T-cell (primary cell): ENCODE data around the gene ADK. TPM values are rescaled to one million over a fixed set of nuclear protein-coding genes. Genes with fewer than 3 reads are reported as not detected.

Experiments used
- ATAC-seq, 4 experiments: fragments of 200-7000 bp in 3 of 4; fragments of 150-1000 bp in 1 of 4; cut with Tn5 transposase; replicated peaks in 1 of 4; 1 replicate in 3 of 4; 2 replicates in 1 of 4; pipeline ENCODE4 v1.10.0; 2021; ENCODE audit warnings: moderate library complexity in 3 of 4, mild to moderate bottlenecking in 2 of 4, moderate number of reproducible peaks in 1 of 4
- CTCF ChIA-PET, 2 donors: fragments of 300-600 bp; sonication (Branson Sonifier 250); formaldehyde crosslinking; loops; one replicate each; lab custom pipeline; 2022; ENCODE audit warnings: antibody characterized with exemption in 2 of 2; lab: Charles Lee
- POLR2A ChIA-PET, 2 donors: fragments of 300-600 bp; sonication (Branson Sonifier 250); formaldehyde crosslinking; loops; one replicate each; lab custom pipeline; 2022; ENCODE audit warnings: antibody characterized with exemption in 2 of 2; lab: Charles Lee
- DNase-seq, 35 experiments: peaks; one replicate each; pipeline versions ENCODE4 v3.0.0 to v3.0.0-alpha.2; 2013 to 2023
- H3K27ac ChIP-seq: one replicate; pipeline ENCODE4 v1.5.1; 2013; ENCODE audit warnings: low read length
- H3K27me3 ChIP-seq, 2 experiments: replicated peaks in 1 of 2; 1 replicate in 1 of 2; 2 replicates in 1 of 2; pipeline versions ENCODE4 v1.6.1 to v1.7.0; 2013; ENCODE audit warnings: low read length in 1 of 2, mixed read lengths in 1 of 2; ENCODE audit not compliant: control insufficient read depth in 2 of 2, insufficient read depth in 2 of 2; ENCODE audit errors: extremely low read depth in 1 of 2
- H3K36me3 ChIP-seq, 2 donors: 1 replicate in 1 of 2; 2 replicates in 1 of 2; pipeline versions ENCODE4 v1.6.1 to v1.7.0; 2013; ENCODE audit warnings: low read length in 1 of 2; ENCODE audit not compliant: control insufficient read depth in 2 of 2, insufficient read depth in 1 of 2; ENCODE audit errors: extremely low read depth in 1 of 2
- H3K4me1 ChIP-seq, 2 experiments: 1 replicate in 1 of 2; 2 replicates in 1 of 2; pipeline versions ENCODE4 v1.6.1 to v1.7.0; 2013; ENCODE audit warnings: low read length in 2 of 2, mixed read lengths in 1 of 2; ENCODE audit not compliant: insufficient read depth in 2 of 2, control insufficient read depth in 1 of 2; ENCODE audit errors: extremely low read depth in 1 of 2
- H3K4me3 ChIP-seq, 2 donors: 1 replicate in 1 of 2; 2 replicates in 1 of 2; pipeline versions ENCODE4 v1.5.1 to v1.7.0; 2013; ENCODE audit warnings: mild to moderate bottlenecking in 2 of 2, low read length in 1 of 2, moderate library complexity in 1 of 2; ENCODE audit not compliant: control insufficient read depth in 1 of 2; ENCODE audit errors: extremely low read depth in 1 of 2
- H3K9me3 ChIP-seq: 2 replicates; pipeline ENCODE4 v1.7.0; 2013
- H3K27ac Mint-ChIP-seq, 2 donors: one replicate each; pipeline ENCODE4 v1.8.0; 2020 to 2021; ENCODE audit warnings: mild to moderate bottlenecking in 2 of 2, mixed read lengths in 2 of 2
- H3K27me3 Mint-ChIP-seq, 2 donors: one replicate each; pipeline ENCODE4 v1.8.0; 2021 to 2022; ENCODE audit warnings: mixed read lengths in 2 of 2
- H3K36me3 Mint-ChIP-seq: one replicate; pipeline ENCODE4 v1.8.0; 2021; ENCODE audit warnings: mixed read lengths
- H3K4me1 Mint-ChIP-seq, 3 donors: one replicate each; pipeline ENCODE4 v1.8.0; 2020 to 2022; ENCODE audit warnings: mixed read lengths in 3 of 3, mild to moderate bottlenecking in 1 of 3
- H3K4me3 Mint-ChIP-seq, 3 donors: one replicate each; pipeline ENCODE4 v1.8.0; 2020 to 2022; ENCODE audit warnings: mild to moderate bottlenecking in 3 of 3, mixed read lengths in 3 of 3, moderate library complexity in 3 of 3
- H3K9me3 Mint-ChIP-seq, 3 donors: one replicate each; pipeline ENCODE4 v1.8.0; 2020 to 2022; ENCODE audit warnings: mixed read lengths in 3 of 3
- WGBS: methylation state at CpG from one replicate; pipeline ENCODE4 v1.1.5; 2013; ENCODE audit warnings: missing lambda C conversion rate; ENCODE audit not compliant: insufficient coverage; 5-methylcytosine and 5-hydroxymethylcytosine counted together
- total RNA-seq, 35 experiments: library from RNA in 6 of 35; stranded (reverse) in 6 of 35; fragments of 120-200 nt in 1 of 35; gene quantifications; one replicate each; pipeline versions ENCODE4 v1.2.1 to v1.2.4 and lab custom pipeline; 2013 to 2026

Gene ADK
- total RNA-seq, 5 donors from 2014 or later (not counting 1 experiment from before 2014, with no cell fraction given), result 20.7 to 32.8 (median 23.6) TPM

DNA sequence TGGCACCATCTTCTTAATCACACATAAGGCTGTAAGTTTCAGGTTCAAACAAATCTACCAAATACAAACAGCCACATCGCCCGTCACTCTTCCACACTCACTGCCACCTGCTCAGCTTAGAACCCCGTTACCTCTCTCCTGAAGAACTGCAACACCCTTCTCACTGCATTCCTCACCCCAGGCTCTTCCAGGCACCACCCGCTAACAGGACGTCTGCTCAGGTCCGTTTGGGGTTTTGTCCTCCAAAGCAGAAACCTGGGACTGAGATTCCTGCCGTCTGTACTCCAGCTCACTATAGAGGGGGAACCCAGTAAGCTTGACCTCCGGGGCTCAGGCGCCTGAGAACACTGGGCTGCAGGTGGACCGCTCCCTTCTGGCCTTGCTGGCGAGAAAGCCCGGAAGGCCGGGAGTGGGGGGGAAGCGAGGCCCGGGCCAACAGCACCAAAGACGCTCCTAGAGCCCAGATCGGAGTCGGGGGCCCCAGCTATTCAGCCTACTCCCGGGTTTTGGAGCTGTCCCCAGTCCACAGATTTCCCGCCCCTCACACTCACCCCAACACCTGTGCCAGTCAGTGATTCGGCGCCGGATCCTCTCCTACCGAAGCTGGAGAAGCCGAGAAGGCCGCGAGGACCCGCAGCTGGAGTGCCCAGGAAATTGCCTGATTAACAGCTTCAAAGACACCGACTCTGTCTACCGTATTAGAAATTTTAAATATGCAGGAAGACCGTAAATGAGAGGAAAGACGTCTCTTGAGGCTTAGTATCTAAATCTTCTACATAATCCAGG is 624 bp upstream of the ADK start, which contains the start of gene AP3M1:
AP3M1 (minus strand) TSS at position 625 of the 786 bp plus-strand sequence. CDS start 12,449 bp downstream, outside the sequence.
- H3K36me3 Mint-ChIP-seq, result peaks cover 13% of the 10 kb centered on the region
- H3K27me3 Mint-ChIP-seq, result no peaks in the 10 kb centered on the region
- H3K9me3 Mint-ChIP-seq, result no peaks in the 10 kb centered on the region
- DNase-seq (peak in 31 of 35 experiments; percentile 60 to 86 (median 77)), ATAC-seq (peak; percentile 66 to 73 (median 68))
- H3K4me3 Mint-ChIP-seq, result no peak within 1 kb of the TSS
- no peaks in the 10 kb centered on the region for H3K27me3 ChIP-seq
- peak within 1 kb of the TSS; percentile 88 for H3K27ac ChIP-seq
- no peaks in the 10 kb centered on the region for H3K9me3 ChIP-seq
- peak within 1 kb of the TSS in 1 of 2 donors; percentile 82 for H3K27ac Mint-ChIP-seq
- peak within 1 kb of the TSS; percentile 91 to 94 for H3K4me3 ChIP-seq
- peaks cover 14 to 26% of the 10 kb centered on the region in 2 experiments for H3K4me1 ChIP-seq
- ChIA-PET CTCF (interaction anchor here (0.7 to 2.9 kb wide), 9 partner anchors 26 to 317 kb away, joined by 3 to 9 read pairs (median 4); no protein-coding TSS in a partner anchor), POLR2A (interaction anchor here in 1 of 2 donors (0.7 to 1.4 kb wide), 5 partner anchors 26 to 676 kb away, joined by 3 to 8 read pairs (median 3); partner anchors contain the start of gene KAT6B)
- WGBS, result 0% methylated on average over 13 of the region's 32 CpGs
- H3K36me3 ChIP-seq, result peaks cover 0 to 13% of the 10 kb centered on the region in 2 donors
- peaks cover 51 to 59% (median 58%) of the 10 kb centered on the region in 3 donors for H3K4me1 Mint-ChIP-seq

DNA sequence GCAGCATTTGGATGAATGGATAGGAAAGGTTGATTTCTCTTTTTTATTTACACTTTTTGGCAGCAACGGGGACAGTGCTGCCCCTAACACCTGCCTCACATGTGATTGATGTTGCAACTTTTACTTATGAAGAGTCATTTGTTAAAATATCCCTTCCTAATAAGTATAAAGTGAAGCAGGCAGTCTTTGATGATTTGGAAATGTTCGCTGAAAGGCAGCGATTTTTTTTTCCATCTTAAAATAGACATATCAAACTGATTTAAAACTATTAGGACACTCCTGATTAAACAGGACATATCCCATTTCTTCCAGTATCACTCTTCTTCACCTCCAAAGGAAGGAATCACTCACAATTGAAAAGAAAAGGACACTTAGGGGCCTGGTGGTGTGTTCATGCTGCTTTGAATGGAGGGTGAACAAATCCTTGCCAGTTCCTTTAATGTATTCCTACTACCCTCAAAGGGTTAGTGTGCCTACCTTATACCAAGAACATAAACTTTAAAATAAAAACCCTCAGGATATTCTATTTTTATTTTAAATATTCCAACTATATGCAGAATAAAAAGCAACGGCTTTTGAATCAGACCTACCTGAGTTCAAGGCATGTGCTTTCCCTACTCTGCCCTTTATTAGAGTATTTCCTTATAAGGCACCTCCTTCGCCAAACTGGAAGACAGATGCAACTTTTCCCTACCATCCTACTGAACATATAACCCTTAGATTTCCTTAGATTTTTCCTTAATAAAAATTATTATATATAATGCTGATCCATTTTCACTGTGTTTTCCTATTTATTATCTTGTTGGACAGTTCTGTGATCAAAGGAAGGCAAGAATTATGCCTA is 1.1 kb downstream of the ADK start:
- Mint-ChIP-seq H3K27ac (peak overlapping the region in 1 of 2 donors; percentile 82), H3K4me3 (no peak overlapping the region)
- peaks cover 11 to 21% of the 10 kb centered on the region in 2 experiments for H3K4me1 ChIP-seq

DNA sequence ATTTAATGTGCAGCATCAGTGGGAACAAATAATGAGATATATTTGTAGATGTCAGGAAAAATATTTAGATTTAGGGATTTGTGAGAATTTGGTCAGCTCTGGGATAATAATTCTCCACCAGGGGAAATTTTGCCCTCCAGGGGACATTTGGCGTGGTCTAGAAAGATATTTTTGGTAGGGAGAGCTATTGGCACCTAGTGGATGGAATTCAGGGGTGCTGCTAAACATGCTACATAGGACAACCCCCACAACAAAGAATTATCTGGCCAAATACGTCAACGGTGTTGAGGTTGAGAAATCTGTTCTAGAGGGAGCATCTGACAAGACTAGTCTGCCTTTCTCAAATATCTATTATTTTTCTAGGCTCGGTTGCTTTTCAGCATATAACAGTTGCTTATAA is 2.1 kb downstream of the ADK start:
- H3K9me3 Mint-ChIP-seq, result no peaks in the 10 kb centered on the region
- Histone ChIP-seq H3K4me3 (no peak overlapping the region), H3K27ac (no peak overlapping the region), H3K27me3 (no peaks in the 10 kb centered on the region), H3K9me3 (no peaks in the 10 kb centered on the region), H3K36me3 (peaks cover 0 to 1% of the 10 kb centered on the region in 2 donors), H3K4me1 (peaks cover 11 to 21% of the 10 kb centered on the region in 2 experiments)
- no CpG with 5 or more reads among the region's 4 CpGs for WGBS
- H3K27me3 Mint-ChIP-seq, result no peaks in the 10 kb centered on the region
- H3K4me1 Mint-ChIP-seq, result peaks cover 40 to 48% (median 47%) of the 10 kb centered on the region in 3 donors
- no peak overlapping the region for H3K4me3 Mint-ChIP-seq
- DNase-seq, result no peak
- ChIA-PET CTCF (no interaction called here), POLR2A (interaction anchor here in 1 of 2 donors (0.7 kb wide), 1 partner anchor 50 kb away, joined by 3 read pairs; no protein-coding TSS in a partner anchor)
- H3K36me3 Mint-ChIP-seq, result peaks cover 1% of the 10 kb centered on the region
- ATAC-seq, result no peak
- no peak overlapping the region for H3K27ac Mint-ChIP-seq

More for the DNA sequence above, 1.1 kb downstream of the ADK start:
- H3K4me3 ChIP-seq, result peak overlapping the region; percentile 91 to 94
- H3K36me3 Mint-ChIP-seq, result peaks cover 4% of the 10 kb centered on the region
- H3K4me1 Mint-ChIP-seq, result peaks cover 47 to 56% (median 55%) of the 10 kb centered on the region in 3 donors
- ChIA-PET POLR2A (interaction anchor here in 1 of 2 donors (0.8 kb wide), 1 partner anchor 82 kb away, joined by 3 read pairs; no protein-coding TSS in a partner anchor), CTCF (interaction anchor here in 1 of 2 donors (1.3 to 1.6 kb wide), 3 partner anchors 24 to 82 kb away, joined by 4 to 8 read pairs (median 5); no protein-coding TSS in a partner anchor)
- DNase-seq, result no peak
- H3K27me3 ChIP-seq, result no peaks in the 10 kb centered on the region
- H3K27ac ChIP-seq, result no peak overlapping the region
- H3K36me3 ChIP-seq, result peaks cover 0 to 4% of the 10 kb centered on the region in 2 donors
- no peak for ATAC-seq
- H3K9me3 ChIP-seq, result no peaks in the 10 kb centered on the region
- H3K27me3 Mint-ChIP-seq, result no peaks in the 10 kb centered on the region
- no CpG with 5 or more reads among the region's 5 CpGs for WGBS
- H3K9me3 Mint-ChIP-seq, result no peaks in the 10 kb centered on the region

DNA sequence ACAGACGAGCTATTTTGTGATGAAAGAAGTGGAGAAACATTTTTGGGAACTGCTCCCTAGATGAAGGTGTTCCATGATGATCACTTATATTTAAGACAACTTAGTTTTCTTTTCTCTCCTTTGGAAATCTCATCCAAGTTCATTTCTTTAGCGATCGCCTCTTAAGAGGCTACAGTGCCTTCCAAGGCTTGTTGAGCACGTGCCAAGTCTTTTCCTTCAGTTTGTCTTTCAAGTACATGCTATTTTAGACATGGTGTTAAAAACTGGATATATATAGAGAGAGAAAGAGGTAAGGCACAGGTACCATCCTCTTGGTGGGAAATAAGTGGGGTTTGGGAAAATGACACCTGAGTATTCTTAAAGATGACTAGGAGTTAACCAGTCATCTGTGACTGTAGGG is 2.7 kb downstream of the ADK start:
- H3K4me1 Mint-ChIP-seq, result peaks cover 38 to 42% (median 41%) of the 10 kb centered on the region in 3 donors
- no peak for ATAC-seq
- no peak overlapping the region for H3K27ac ChIP-seq
- no peaks in the 10 kb centered on the region for H3K27me3 ChIP-seq
- no peak overlapping the region for H3K4me3 Mint-ChIP-seq
- H3K36me3 Mint-ChIP-seq, result no peaks in the 10 kb centered on the region
- peaks cover 9 to 19% of the 10 kb centered on the region in 2 experiments for H3K4me1 ChIP-seq
- ChIA-PET CTCF (no interaction called here), POLR2A (interaction anchor here in 1 of 2 donors (0.7 kb wide), 1 partner anchor 50 kb away, joined by 3 read pairs; no protein-coding TSS in a partner anchor)
- H3K9me3 ChIP-seq, result no peaks in the 10 kb centered on the region
- no peaks in the 10 kb centered on the region for H3K36me3 ChIP-seq
- no peak for DNase-seq
- no CpG with 5 or more reads among the region's 4 CpGs for WGBS
- H3K4me3 ChIP-seq, result no peak overlapping the region
- H3K27me3 Mint-ChIP-seq, result no peaks in the 10 kb centered on the region
- no peaks in the 10 kb centered on the region for H3K9me3 Mint-ChIP-seq
- H3K27ac Mint-ChIP-seq, result no peak overlapping the region

DNA sequence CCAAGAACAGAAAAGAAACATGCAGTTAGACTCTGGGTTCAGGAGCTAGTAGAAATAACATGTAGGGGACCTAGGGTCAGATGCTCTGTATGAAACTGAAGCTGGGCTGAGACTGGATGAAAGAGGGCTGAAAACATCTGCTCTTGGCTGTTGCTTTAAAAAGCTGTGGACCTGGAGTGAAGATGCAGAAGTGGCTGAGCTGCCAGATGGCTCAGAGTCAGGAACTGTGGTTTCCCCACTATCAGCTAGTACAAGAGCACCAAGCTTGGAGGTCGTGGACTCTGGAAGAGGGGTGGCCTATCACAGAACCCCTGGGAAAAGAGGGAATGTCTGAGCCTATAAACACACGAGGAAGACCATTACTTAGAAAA is 5.9 kb downstream of the ADK start:
- Histone ChIP-seq H3K27me3 (no peaks in the 10 kb centered on the region), H3K4me3 (no peak overlapping the region), H3K4me1 (peaks cover 3 to 4% of the 10 kb centered on the region in 2 experiments), H3K36me3 (no peaks in the 10 kb centered on the region), H3K9me3 (no peaks in the 10 kb centered on the region), H3K27ac (no peak overlapping the region)
- DNase-seq, result no peak
- no peaks in the 10 kb centered on the region for H3K9me3 Mint-ChIP-seq
- ATAC-seq, result no peak
- H3K36me3 Mint-ChIP-seq, result no peaks in the 10 kb centered on the region
- H3K4me3 Mint-ChIP-seq, result no peak overlapping the region
- no CpG with 5 or more reads among the region's 2 CpGs for WGBS
- ChIA-PET POLR2A (interaction anchor here in 1 of 2 donors (0.6 to 0.7 kb wide), 2 partner anchors 12 to 103 kb away, joined by 3 read pairs; no protein-coding TSS in a partner anchor), CTCF (interaction anchor here (0.5 to 0.7 kb wide), 2 partner anchors 973 to 1060 kb away, joined by 3 to 4 read pairs; no protein-coding TSS in a partner anchor)
- H3K4me1 Mint-ChIP-seq, result peaks cover 34 to 43% (median 36%) of the 10 kb centered on the region in 3 donors
- no peaks in the 10 kb centered on the region for H3K27me3 Mint-ChIP-seq
- H3K27ac Mint-ChIP-seq, result no peak overlapping the region
